Measurements from ENCODE around the gene HDAC9.

GRCh38 chr7:18849130-18849529, 353.6 kb downstream of the HDAC9 start:
- no peak for TF ChIP-seq CTCF (IDR thresholded peaks at IDR 0.05)
- TF ChIP-seq POLR2A (IDR thresholded peaks at IDR 0.05): no peak
- TF ChIP-seq POLR2AphosphoS5 (IDR thresholded peaks at IDR 0.05): no peak

All from gastroesophageal sphincter (tissue), 3 donors.